Measurements from ENCODE around the gene FMNL2. TPM values are rescaled to one million over a fixed set of nuclear protein-coding genes. Genes with fewer than 3 reads are reported as not detected.

Gene FMNL2
- total RNA-seq, 1 donor from 2014 or later = 69.7 TPM

DNA sequence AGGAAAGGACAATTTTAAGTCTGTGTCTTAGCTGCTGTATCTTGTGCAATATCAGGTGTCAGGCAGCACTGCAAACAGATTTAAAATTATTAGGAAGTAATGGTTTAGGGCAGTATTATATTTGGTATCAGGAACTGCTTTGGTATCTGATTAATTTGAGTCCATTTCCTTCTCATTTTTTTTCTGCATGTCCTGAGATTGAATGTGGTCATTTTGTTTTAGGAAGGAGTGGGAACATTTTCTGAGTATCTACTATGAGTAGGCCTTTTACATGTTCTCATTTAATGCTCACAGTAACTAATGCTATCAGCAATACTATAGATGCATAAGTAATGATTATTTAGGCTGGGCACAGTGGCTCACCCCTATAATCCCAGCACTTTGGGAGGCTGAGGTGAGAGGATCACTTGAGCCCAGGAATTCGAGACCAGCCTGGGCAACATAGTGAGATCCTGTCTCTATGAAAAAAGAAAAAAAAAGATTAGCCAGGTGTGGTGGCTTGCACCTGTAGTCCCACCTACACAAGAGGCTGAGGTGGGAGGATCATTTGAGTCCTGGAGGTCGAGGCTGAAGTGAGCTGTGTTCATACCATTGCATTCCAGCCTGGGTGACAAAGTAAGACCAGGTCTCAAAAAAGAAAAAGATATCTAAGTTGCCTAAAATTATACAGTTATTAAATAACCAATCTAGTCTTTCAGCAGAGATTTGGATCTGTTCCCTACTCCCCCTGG is 4.7 kb downstream of the FMNL2 start:
- DNase-seq (ENCODE audit: low read depth) = no peak

DNA sequence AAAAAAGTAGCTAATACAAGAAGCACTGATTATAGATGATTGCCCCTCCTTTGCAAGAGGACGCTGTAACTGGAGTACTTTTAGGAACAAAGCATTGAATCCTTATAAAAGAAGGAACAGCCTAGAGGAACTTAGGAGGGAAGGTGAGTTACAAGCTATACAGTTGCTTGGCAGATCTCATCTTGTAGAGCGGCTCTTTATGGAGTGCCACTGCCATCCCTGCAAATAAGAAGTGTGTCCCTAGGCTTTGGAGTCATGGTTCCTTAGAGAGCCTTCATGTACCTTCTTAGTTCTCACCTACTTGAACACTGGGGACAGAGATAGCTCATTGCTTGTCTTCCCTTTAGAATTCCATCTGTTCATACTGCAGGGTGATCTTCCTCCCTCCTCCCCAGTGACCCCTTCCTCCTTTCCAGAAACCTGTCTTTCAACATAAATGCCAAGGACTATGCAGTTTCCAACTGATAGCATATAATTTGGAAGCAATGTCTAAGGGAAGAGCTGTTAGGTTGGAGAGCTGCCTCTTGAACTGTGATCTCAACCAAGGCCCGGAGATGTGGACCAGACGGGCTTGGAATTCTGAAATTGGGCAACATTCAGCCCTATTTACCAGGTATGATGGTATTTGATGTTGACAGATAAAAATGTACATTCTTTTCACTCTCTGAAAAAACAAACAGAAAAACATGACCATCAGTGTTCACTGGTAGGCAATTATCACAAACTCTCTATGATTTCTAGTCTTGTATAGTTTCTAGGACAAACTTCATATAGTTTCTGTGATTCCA is 7.5 kb downstream of the FMNL2 start:
- DNase-seq (ENCODE audit: low read depth) = no peak

DNA sequence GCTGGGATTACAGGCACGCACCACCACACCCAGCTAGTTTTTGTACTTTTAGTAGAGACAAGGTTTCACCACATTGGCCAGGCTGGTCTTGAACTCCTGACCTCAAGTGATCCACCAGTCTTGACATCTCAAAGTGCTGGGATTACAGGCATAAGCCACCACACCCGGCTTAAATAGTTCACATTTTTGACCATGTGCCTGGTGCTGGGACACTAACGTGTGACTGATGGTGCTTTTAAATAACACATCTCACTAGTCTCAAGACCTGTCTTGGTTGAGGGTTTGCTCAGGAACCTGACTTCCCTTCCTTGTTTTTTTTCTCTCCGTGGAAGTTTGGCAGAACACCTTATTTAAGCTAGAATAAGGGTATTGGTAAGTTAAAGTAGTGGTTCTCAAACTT is 8.5 kb downstream of the FMNL2 start:
- no peak for DNase-seq (ENCODE audit: low read depth)

DNA sequence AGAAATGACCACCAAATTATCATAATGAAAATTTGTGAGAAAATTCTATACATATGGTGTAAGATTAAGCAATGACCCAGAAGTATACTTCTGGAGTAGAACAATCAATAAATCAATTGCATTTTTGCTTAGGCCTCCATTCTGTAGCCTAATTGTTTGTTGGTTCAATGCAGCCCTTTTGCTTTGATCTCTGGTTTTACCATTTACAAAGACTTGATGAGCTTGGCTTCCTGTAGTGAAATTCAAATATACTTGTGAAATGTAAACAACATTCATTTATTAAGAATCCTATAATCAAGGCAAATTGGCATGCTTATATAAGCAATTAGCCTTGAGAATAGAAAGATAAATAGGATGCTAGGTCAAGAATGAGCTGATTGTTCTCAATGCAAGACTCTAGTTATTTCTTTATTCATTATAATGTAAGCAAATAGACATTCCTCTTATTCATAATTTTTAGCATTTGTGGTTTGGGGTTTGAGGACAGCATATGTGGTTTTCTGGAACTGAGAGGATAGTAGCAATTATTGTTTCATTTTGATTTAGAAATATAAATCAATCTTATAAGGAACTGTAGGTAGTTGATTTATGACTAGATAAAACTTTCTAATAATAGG is 9.7 kb downstream of the FMNL2 start:
- DNase-seq (ENCODE audit: low read depth) = no peak

DNA sequence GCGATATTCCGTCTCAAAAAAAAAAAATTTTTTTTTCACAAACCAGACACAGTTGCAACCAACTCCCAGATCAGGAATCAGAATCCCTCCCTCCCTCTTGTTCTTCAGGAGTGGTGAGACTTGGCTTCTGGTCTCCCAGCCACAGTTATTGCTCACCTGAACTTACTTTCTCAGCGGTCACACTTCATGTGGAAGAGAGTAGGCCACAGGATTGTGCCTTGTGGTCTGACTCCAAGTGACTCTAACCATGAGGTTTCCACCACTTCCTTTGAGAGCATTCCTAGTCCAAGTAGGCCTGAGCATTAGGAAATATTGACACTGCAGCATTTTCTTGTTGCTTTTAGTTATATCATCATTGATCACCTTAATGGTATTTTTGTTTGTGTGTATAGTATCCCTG is 12.1 kb downstream of the FMNL2 start:
- peak; percentile 96 for DNase-seq (ENCODE audit: low read depth)

DNA sequence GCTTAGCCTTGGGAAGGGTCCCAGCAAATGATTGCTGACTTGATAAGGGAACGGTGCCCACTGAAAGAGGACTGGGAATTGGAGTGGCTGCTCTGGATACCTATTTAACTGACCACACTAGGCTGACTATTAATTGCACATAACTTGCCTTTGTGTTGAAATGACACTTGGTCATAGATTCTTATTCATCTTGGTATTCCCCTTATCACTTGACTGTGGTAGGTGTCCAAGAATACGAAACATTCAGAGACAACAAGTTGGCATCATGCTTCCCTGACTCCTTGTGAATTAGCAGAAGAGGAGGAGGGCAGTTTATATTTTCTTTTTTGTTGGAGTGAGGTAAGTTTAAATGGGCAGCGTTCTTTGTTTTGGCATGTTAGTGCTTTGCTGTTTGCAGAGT is 13.4 kb downstream of the FMNL2 start:
- DNase-seq (ENCODE audit: low read depth) = peak; percentile 83

DNA sequence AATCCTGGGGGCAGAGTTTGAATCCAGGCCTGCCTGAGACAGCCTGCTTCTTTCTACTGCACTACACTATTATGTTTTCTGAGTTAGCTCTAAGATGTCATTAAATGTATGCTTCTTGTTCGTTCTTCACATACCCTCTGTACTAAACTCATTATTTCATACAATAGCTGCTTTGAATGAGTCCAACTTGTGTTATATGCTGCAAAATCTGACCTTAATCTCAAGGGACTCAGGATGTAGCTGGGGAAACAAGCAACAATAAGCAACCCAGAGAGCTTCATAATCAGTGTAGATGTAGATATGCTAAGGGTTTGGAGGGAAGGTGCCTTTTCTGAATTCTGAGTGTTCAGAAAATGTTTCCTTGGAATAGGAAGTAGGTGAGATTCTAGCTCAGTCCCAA is 14.4 kb downstream of the FMNL2 start:
- no peak for DNase-seq (ENCODE audit: low read depth)

DNA sequence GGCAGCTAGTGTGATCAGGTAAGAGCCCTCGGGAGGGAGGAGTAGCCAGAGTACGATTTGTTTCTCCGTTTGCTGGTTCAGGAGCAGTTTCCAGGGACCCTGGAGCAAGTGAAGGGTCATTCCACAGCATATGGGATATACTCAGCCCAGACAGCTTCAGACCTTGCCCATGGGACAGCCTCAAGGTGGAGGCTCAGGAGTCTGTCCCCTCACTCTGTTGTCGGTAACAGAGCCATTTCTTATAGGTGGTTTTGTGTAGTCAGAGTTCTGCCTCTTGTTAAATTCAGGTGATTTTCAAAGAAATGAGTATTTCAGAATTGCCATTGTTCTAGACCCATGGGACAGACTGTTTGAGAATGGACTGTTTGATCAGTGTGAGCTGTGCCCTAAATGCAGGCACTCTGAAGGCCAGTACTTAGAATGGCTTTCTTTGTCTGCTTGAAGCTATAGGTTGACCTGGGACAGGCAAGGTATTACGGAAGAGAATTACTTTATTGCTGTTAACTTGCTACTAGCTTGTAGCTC is 15.2 kb downstream of the FMNL2 start:
- no peak for DNase-seq (ENCODE audit: low read depth)

DNA sequence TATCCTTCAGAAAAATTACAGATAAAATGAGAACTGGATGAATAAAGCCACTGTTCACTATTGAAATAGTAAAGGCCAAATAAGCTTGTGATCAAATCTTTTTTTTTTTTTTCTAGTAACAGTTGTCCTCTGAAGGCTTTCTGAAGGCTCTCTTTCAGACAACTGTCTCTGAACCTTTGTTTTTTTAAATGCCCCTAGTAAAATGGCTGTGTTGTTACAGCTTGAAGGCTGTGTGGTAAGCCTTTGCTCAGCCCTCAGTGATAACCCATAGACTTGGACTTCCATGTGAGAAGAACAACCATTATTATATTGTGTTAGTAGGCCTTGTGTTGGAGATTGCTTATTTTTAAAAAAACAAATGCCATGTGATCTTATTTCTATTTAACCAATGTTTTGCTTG is 17.6 kb downstream of the FMNL2 start:
- no peak for DNase-seq (ENCODE audit: low read depth)

DNA sequence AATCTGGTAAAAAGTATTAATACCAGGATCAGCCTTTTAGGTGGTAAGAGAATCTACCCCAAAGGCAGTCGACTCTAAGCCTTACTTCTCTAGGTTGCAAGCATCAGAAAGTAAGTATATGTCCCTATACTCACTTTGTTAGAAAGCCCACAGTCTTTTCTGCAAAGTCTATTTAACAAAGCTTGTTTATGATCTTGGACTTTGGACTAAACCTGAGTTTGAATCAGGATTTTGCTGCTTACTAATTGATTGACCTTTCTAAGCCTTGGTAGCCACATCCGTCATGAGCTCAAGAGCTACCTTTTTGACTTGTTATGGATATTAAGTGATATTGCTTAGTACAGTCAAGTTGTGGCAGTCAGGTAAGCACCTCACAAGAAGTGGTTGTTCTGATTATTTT is 18.4 kb downstream of the FMNL2 start:
- DNase-seq (ENCODE audit: low read depth) = no peak

DNA sequence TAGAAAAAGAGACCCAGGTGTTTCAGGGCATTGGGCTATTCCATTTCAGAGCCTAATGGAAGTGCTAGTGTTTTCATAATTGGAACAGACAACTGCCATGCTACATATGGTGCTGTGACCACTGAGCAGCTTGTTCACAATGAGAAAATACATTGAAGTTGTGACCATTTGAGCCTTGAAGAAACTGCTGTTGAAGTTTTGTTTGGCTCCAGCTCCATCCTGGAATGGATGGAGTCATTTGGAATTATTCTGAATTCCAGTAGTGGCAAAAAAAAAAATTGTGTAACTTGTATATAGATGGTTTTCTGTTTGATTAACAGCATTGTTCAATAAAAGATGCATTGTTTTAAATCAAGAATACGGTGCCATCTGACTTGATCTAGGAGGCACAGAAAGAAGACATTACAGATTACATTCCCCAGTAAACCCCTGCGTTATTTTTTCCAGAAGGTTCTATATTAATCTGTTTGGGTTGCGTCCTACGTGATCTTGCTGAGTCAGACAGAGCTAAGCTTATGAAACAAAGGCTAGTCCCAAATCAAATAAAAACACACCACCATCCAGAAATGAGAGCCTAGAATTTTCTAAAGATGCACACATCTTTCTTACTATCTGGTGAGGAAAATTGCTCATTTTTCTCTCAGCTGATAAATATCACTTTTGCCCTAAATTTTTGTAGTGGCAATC is 19.2 kb downstream of the FMNL2 start:
- no peak for DNase-seq (ENCODE audit: low read depth)

DNA sequence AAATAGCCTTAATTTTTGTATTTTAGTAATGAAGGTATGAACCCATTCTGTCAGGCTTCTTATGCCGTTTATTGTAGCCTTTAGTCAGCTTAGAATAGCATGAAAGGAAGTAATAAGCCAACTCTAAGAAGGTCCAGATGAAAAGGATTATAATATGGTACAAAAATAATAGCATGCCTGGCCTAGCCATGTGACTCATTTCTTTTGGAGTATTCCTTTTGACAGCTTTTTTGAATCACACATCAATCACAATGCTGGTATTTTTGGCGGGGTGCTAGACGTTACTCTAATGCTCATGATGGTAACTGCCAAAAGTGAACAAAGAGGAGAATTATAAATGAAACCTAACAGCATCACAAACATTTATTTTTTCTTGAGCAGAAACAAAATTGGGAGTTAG is 19.9 kb downstream of the FMNL2 start:
- no peak for DNase-seq (ENCODE audit: low read depth)

DNA sequence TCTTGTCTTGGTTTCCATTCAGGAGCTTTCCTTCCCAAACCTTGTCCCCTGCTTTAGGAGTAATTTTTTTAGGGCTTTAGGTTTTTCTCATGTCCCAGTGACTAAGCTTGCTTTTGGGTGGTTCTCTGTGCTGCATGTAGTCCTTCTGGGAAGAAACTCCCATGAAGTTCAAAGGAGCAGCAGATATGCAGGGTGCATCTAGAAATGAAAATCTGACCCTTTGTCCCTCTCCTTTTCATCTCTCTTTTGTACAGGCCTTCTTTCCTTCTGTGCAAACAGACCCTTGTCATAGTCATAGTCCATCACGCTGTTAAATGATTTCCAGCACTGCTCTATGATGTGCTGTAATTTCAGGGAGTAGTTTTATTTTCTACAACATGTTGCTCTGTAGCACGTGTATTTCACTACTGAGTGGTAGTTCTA is 20.4 kb downstream of the FMNL2 start:
- DNase-seq (ENCODE audit: low read depth) = no peak

DNA sequence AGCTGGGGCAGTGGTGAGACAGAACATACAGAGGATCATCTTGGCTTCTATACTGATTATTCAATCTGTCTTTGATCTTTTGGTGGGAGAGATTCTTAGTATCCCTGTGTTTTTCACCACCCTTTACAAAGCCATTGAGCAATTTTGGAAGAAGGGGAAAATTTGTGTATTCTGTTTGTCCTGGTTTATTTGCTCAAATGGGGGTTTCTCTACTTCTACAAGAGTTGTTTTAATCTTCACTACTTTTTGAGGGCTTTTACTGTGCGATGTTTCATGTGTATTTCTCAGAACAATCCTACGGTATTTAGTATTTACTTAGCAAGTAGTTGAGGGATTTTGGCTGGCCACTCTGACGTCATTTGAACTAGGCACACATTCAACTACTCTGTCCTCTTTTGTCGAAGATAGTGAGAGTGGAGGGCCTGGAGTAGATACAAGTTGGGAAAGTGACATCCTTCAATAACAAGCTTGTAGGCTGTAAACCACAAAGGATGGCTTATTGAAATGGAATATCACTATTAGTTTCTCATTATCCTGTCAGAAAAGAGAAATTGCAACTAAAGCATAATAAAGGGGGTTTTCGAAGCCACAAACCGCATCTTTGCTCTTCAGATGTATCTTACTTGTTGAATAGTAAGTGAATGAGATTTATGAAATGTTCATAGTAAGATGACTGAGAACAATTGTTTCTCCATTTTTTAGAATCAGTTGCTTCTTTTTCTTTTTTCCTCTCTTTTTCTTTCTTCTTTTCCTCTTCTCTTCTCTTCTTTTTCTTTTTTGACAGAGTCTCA is 24.8 kb downstream of the FMNL2 start:
- no peak for DNase-seq (ENCODE audit: low read depth)

DNA sequence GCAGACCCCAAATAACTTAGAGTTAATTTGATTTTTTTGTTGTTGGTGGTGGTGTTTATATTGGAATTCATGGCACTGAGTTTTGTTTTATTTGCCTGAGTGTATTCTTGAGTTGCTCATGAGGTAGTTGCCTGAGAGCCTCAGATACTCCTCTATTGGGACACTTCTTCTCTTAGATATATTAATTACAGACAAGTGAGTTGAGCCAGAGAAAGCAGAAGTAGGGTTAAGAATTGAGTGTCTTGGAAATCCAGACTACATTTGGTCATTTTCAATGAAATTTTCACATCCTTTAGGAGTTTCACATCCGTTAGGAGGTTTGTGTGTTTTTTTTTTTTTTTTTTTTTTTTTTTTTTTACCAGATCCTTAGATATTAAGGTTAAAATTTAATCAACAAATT is 29.0 kb downstream of the FMNL2 start:
- DNase-seq (ENCODE audit: low read depth) = no peak

DNA sequence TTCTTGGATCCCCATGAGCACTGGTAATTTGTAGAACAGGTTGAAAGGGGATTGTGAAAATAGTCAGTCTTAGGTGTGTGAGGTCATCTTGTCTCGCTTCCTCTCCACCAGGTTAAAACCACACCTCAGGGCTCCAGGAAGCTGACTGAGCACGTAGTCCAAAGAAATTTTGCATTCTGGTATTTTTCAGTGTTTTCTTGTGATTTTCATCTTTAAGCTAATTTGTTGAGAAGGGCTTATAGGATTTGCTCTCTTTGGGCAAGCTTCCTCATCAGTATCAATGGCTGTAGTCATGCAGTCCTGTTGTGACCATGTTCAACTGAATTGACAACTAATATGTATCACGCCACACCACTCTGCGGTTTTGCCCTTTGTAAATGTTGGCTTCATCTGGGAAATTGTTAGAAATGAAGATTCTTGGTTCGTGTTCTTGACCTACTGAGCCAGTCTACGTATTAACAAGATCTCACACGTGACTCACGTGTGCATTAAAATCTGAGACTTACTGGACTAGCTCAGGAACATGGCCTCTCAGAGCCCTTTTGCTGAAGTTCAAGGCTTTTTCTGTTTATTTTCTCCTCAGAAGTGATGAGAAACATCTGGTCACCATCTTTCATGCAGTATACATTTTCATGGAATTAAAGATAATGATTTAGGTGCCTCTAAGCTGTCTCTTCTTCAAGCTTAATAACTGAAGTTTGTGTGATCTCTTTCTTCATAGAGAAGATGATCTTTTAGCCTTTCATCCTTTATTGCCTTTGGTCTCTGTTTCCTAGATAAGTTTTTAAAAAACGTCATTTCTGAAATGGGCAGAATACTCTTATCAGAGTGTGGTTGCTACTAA is 32.8 kb downstream of the FMNL2 start:
- DNase-seq (ENCODE audit: low read depth) = no peak

DNA sequence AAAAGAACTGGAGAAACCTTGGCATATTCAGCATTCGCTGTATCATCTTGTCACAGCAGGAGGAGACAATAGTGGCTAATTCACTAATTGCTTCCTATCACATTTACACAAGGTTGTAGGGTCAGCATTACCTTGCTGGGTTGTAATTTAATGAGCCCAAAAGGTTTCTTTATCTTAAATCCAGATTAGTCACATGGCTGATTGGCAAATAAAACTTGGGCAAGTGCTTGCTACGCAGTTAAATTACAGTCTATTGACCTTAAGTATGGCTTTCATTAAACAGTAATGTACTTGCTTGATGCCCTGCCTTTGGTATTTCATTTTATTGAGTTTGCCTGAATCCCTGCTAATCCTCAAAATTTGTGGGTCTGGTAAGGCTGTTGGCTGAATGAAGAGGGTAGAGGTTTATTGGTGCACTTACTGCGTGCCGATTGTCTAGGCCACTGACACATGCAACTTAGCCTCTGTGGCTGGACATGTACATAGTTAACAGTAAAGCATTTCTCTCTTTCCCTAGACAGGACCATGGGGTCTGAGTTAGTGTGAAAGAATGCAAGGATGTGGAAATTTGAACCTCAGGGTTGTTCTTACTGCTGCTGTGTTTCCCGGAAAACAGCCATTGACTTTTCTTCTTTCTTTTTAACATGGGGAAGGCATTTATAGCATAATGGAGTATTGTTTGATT is 34.3 kb downstream of the FMNL2 start:
- peak; percentile 94 for DNase-seq (ENCODE audit: low read depth)

DNA sequence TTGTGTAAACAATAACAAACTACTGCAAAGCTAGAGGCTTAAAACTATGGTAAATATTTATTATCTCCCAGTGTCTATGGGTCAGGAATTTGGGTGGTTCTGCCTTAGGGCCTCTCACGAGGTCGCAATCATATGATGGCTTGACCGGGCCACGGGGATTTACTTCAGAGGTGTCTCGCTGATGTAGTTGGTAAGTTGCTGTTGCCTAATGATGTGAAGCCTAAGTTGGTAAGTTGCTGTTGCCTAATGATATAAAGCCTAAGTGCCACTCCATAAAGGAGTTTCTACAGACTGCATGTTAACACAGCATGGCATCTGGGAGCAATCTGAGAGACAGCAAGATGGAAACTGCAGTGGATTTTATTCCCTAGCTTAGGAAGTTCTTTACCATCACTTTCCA is 35.8 kb downstream of the FMNL2 start:
- DNase-seq (ENCODE audit: low read depth) = peak; percentile 21

DNA sequence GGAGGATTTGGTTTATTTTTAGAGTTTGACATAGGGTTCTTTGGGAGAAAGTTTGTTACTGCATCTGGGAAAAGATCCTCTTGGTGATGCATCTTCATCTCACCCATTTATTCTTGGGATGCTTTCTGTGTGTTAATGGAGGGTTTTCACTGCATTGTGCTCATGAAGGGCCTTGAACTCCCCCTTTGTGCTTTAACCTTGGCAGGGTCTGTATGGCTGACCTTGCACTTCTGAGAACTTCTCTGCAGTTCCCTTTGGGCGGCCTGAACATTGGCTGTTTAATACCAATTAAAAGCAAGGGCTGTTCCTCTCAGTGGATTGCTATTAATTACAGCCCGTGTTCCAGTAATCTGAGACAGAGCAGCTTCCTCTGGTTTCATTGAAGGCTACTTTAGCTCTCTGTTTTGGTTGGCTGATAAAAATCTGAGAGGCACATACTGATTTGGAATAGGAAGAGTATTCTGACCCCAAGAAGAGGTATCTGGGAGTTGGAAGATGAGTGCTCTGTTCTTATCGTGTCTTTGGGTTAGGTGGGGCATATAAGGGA is 37.5 kb downstream of the FMNL2 start:
- no peak for DNase-seq (ENCODE audit: low read depth)

DNA sequence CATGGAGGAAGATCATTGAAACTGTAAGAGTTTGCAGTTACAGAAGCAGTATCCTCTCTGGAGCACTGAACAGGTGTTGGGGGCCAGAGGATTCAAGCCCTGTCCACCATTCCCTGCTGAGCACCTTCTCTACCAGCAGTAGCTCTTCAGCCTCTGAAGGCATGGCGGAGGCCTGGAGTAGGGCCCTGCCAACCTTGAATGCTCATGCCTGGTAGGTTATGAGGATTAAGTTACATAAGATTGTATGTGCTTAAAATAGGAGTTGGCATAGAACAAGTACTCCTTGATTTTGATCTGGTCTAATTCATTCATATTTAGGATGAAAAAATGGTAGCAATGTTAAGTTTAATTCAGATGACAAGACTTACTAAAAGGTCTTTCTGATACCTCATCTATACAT is 40.2 kb downstream of the FMNL2 start:
- DNase-seq (ENCODE audit: low read depth) = no peak
